ENCODE results near the gene STMND1. TPM values are rescaled to one million over a fixed set of nuclear protein-coding genes. Genes with fewer than 3 reads are reported as not detected.

Gene STMND1
- not detected in 2 replicates for total RNA-seq

DNA sequence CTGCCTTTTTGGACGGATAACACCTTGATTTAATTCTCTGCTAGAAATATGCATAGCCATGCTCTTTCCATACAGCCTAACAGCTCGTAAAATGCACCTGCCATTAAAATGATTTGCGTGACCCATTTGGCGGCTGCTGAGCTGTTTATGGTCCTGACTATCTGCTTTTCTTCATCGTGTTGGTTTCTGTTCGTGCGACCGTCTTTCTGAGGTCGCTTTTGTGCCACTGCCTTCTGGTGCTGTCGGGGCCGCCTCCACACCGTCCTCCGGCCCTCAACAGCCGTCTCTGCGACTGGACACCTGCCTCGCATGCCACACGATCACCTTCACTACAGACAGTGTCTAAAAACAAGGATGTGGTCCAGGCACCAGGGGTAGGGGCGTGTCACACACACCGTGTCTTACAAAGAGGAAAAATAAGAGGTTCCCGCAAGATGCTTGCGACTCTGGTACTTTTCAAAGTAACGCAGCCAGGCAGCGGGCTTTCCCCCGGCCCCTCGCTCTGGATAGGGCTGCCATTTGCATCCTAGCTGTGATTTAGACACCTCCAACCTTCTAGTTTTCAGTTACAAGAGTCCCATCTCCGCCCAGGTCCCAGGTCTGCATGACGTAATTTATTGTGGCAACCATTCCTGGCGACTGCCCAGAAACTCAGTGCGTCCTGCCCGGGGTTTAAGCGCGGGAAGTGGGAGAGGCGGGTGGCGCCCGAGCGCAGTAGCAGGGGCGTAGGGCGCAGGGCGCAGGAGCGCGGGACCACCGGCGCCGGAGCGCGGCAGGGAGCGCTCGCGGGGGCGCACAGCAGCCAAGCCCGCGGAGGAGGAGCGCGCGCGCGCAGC, at the start of gene STMND1:
Gene STMND1 (plus strand): TSS at position 629 of the 836 bp plus-strand sequence. CDS start 208 bp downstream, outside the sequence.

Other genes starting within 250 kb of the STMND1 start
- 2.7 and 4.4 TPM in 2 replicates for gene RBM24, start 179.3 kb downstream of the STMND1 start, total RNA-seq

Measured in mammary microvascular endothelial cell (primary cell).